Stimulated activated CD8-positive, alpha-beta memory T cell treated with anti-CD3 and anti-CD28 coated beads, Interleukin-7, amount 100 ng/mL, for 4 hours (primary cell): ENCODE data around the gene AKAP6.

ENCODE experiments used
- DNase-seq, 2 donors: peaks; one replicate each; pipeline ENCODE4 v3.0.0-alpha.2; 2020; ENCODE audit warnings: low read depth in 2 of 2

The AKAP6 gene

GRCh38 chr14:32620724-32621123, 291.6 kb downstream of the AKAP6 start:
- DNase-seq = no peak

- DNase-seq = no peak
Measured at GRCh38 chr14:32621585-32621984, 292.5 kb downstream of the AKAP6 start.

GRCh38 chr14:32622742-32623141, 293.6 kb downstream of the AKAP6 start:
- DNase-seq = no peak

- DNase-seq = no peak
Measured at GRCh38 chr14:32623300-32624093, 294.4 kb downstream of the AKAP6 start.

- DNase-seq = no peak
Measured at GRCh38 chr14:32625211-32625610, 296.1 kb downstream of the AKAP6 start.

GRCh38 chr14:32627545-32628298, 298.6 kb downstream of the AKAP6 start:
- no peak for DNase-seq

- no peak for DNase-seq
Measured at GRCh38 chr14:32629236-32629635, 300.1 kb downstream of the AKAP6 start.

- no peak for DNase-seq
Measured at GRCh38 chr14:32630701-32631100, 301.6 kb downstream of the AKAP6 start.

GRCh38 chr14:32633224-32633859, 304.2 kb downstream of the AKAP6 start:
- DNase-seq = no peak

GRCh38 chr14:32633930-32634329, 304.8 kb downstream of the AKAP6 start:
- no peak for DNase-seq

- DNase-seq = no peak
Measured at GRCh38 chr14:32635061-32635719, 306.1 kb downstream of the AKAP6 start.

GRCh38 chr14:32637582-32637981, 308.5 kb downstream of the AKAP6 start:
- no peak for DNase-seq

GRCh38 chr14:32639208-32639607, 310.1 kb downstream of the AKAP6 start:
- DNase-seq = no peak

GRCh38 chr14:32645551-32645950, 316.5 kb downstream of the AKAP6 start:
- DNase-seq = no peak

GRCh38 chr14:32648434-32648833, 319.3 kb downstream of the AKAP6 start:
- DNase-seq = no peak

GRCh38 chr14:32650030-32650429, 320.9 kb downstream of the AKAP6 start:
- DNase-seq = no peak

- no peak for DNase-seq
Measured at GRCh38 chr14:32650665-32651064, 321.6 kb downstream of the AKAP6 start.

GRCh38 chr14:32654106-32654505, 325.0 kb downstream of the AKAP6 start:
- no peak for DNase-seq

GRCh38 chr14:32656601-32657000, 327.5 kb downstream of the AKAP6 start:
- no peak for DNase-seq

- DNase-seq = no peak
Measured at GRCh38 chr14:32657081-32657480, 328.0 kb downstream of the AKAP6 start.

- DNase-seq = no peak
Measured at GRCh38 chr14:32661216-32661615, 332.1 kb downstream of the AKAP6 start.

GRCh38 chr14:32662211-32662610, 333.1 kb downstream of the AKAP6 start:
- DNase-seq = no peak
